HG03159 (cell line): ENCODE measurements around the gene TAF4.

Experiments used
- ATAC-seq: cut with Tn5 transposase; IDR thresholded peaks from one replicate; pipeline ENCODE4 v1.9.1; 2021; ENCODE audit warnings: mild to moderate bottlenecking, moderate library complexity; ENCODE audit not compliant: unreplicated experiment

TAF4 gene

DNA sequence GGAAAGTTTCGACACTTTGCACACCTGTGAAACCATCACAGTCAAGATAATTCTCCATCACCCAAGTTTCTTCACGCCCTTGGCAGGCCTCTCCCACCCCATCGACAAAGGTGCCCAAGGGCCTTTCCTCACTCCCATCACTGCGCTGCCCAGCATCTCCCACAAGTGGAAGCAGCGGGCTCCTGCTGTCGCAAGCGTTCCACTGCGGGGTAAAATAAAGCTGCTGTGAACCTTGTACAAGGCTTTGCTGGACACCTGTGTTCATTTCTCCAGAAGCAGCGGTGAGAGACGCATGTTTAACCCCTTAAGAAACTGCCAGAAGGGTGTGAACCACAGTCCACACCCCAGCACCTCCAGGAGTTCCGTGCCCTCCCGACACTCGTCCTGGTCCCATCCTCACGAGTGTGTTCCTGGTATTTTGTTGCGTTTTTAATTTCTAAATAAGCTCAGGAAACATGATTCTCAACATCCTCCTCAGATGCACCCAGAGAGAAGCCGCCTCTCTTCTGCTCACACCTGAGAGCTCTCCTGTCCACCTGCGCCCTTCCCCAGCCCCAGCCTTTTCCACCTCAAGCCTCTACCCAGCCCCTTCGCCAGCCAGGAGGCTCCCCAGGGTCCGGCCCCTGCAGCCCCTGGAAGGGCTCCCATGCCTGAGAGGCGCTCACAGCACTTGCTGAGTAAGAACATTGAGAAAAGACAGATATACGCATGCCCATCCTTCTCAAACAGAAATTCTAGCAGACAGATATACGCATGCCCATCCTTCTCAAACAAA, 97.5 kb downstream of the TAF4 start:
- ATAC-seq = no peak

DNA sequence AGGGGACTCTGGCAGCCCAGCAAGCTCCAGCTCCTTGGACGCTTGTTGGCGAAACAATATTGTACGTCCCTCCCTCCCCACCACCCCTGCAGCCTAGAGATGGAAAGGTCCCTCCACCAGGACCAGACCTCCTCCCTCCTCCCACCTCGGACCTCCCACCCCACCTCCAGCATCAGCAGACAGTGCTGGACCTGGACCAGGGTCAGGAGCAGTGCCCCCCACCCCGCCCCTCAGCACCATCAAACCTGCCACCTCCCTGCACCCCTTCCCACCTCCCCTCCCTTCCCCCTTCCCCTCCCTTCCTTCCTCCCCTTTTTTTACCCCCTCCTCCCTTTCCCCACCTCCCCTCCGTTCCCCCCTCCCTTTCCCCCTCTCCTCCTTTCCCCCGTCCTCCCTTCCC, 98.4 kb downstream of the TAF4 start:
- ATAC-seq = no peak

DNA sequence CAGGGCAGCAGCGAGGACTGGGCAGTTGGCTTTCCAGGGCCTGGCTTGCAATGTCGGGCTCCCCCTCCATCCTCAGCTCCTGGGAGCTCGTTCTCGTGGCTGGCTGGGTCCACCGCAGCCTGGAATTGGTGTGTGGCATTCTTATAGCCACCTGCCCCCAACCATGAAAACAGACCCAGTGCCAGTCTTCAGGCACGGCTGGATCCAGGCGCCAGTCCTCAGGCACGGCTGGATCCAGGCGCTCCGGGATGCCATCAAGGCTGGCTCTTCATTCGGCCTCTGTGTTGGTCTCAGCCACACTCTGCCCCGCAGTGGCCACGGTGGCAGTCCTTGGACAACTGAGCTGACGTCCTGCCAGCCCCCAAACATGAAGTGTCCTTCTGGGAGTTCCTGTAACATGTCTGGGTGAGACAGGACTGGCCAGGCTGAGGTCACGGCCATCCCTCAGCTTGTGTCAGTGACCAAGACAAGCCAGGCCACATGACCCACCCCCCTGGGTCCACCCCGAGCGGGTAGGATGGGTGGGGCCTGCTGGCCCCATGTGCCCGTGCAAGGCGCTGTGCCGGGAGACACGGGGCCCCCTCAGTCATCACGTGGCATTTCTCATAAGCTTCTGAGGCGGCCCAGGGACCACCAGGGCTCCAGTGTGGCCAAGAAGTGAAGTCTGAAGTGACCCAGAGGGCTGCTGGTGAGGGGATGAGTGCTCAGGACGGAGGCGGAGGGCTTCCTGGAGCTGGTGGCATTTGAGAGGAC, 99.0 kb downstream of the TAF4 start:
- ATAC-seq = no peak

DNA sequence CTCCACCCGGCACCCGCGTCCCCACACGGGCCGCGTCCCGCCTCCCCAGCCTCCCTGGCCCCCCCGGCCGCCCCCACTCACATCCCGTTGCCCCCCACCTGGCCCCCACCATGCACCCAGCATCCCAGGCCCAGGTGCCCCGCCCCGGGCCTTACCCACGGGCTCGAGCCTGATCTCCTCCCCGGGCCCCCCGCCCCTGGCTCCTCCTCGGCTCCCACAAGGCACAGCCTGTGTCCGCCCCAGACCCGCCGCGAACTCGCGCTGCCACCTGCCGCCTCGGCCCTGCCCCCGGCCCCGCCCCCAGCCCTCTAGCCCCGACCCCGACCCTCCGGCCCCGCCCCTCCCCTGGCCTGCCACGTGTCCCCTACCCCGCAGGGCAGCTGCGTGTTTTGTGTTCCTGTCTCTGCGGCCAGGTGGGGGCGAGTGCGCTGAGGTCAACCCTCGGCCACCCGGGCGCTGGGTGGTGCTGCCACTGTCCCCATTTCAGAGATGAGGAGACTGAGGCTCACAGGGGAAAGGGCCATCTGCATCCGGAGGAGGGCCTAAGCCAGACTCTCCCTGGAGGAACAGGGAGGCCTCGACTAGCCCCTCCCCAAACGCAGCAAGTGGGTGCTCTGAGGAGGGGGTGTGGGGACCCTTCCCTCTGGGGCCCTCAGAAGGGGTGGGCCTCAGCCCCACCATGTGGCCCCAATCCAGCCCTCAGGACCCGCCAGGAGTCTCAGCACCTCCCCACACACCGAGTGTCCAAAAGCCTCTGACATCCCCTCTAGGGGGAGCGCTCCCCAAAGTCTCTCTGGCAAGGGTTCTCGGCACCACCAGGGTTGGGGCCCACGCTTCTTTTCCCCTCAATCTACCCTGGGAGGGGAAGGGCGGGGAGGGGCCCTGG, 99.8 kb downstream of the TAF4 start:
- ATAC-seq = no peak

DNA sequence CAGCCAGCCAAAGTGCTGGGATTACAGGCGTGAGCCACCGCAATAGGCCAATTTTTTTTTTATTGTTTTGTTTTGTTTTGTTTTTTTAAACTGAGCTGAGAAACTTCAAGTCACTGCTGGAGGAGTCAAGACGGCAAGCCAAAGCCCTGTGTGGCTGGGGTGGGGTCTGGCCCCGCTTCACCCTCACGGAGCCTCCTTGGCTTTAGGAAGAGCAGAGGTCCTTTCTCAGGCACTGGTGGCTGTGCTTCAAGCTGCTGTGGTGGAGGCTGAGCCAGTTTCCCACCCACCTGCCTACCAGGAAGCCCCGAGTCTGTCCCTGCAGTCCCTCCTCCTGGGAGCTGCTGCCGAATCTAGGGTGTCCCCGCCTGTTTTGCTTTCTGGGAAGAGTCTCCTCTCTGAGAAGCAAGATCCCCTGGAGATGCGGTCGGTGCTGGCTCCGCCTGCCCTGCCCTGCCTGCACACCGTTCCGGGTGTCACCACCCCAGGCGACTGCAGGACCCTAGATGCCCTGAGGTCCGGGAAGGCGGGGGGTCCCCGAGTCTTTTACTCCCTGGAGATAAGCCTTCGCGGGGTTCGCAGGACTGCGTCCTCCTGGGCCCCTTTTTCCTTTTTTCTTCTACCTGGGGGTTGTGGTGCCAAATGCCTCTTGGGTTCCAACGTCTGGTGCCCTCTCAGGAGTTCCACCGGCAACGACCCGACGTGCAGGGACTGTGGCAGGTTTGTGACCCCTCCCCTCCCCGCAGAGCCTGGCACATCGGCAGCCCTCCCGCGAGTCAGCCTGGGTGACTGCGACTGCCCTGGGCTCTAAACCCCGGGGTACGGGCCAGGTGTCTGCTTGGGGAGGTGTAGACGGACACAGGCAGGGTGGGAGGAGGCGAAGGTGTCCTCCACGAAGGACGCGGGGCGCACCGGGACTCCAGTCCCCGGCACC, 100.7 kb downstream of the TAF4 start:
- ATAC-seq = no peak

DNA sequence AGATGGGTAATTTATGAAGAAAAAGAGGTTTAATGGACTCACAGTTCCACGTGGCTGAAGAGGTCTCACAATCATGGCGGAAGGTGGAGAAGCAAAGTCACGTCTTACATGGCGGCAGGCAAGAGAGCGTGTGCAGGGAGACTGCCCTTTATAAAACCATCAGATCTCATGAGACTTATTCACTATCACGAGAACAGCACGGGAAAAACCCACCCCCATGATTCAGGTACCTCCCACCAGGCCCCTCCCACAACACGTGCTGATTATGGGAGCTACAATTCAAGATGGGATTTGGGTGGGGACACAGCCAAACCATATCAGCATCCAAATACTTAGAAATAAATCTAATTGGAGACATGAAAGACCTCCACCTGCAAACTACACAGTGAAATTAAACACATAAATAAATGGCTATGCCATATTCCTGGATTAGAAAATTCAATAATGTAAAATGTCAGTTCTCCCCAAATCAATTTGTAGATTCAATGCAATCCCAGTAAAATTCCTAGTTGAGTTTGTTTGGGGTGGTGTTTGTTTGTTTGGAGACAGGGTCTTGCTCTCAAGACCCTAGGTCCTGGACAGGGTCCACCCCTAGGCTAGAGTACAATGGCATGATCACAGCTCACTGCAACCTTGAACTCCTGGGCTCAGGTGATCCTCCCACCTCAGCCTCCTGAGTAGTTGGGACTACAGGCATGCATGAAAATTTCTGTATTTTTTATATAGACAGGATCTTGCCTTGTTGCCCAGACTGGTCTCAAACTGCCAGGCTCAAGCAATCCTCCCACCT, 101.6 kb downstream of the TAF4 start:
- ATAC-seq = no peak

DNA sequence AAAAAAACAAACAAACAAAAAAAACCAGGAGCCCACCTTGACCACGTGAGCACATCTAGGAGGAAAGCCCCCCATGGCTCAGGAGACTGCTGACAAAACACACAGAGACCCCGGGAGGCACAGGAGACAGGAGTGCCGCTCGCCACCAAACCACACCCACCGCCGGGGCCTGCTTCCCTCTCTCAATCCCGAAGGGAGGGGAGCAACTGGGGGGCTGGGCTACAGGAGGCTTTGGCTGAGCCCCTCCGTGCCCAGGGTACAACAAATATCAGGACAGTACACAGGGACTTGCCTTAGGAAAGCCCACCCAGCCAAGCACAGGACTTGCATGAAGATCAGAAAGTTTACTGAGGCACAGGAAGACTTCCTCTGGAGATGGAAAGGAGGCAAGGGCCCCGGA, 102.5 kb downstream of the TAF4 start:
- no peak for ATAC-seq

DNA sequence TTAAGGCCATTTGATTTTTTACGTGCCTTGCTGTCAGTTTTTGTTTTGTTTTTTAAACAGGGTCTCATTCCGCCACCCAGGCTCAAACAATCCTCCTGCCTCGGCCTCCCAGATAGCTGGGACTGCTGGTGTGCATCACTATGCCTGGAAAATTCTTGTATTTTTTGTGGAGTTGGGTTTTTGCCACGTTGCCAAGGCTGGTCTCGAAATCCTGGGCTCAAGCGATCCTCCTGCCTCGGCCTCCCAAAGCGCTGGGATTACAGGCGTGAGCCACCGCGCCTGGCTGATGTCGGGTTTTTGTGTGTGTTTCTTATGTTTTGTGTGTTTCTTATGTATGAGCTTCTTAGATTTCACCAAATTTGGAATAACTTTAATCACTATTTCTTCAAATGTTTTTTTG, 104.8 kb downstream of the TAF4 start:
- no peak for ATAC-seq

DNA sequence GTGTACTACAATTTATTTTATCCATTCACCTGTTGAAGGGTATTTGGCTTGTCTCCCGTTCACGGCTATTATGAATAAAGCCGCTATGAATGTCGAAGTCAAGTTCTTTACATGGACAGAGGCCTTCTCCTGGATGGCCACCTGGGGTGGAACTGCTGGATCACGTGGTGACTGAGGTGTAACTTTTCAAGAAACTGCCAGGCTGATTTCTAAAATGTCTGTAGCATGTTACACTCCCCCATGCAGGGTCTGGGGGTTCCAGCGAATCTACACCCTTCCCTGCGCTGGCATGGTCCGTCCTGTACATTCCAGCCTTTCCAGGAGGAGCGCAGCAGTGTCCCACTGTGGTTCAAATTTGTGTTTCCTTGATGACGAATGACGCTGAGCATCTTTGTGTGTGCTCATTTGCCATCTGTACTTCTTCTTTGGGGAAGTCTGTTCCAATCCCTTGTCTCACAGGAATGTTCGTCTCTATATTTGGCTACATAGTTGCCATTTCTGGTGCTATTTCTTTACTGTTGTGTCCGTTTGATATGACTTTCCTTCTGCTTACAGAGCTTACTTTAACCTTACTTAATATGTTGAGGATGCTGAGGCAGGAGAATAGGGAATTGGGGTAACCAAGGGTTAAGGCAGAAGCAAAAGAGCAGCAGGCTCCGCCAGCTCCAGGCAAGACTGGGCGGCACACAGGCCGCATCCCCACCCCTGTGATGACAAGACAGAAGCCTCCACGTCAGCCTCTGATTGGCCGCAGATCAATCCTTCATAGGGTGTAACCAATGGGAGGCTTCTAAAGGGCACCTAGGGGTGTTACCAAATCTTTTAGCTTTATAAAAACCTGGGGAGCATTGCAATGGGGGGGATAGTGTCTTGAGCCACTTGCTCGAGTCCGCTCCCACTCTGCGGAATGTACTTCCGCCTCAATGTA, 106.6 kb downstream of the TAF4 start:
- ATAC-seq = no peak

DNA sequence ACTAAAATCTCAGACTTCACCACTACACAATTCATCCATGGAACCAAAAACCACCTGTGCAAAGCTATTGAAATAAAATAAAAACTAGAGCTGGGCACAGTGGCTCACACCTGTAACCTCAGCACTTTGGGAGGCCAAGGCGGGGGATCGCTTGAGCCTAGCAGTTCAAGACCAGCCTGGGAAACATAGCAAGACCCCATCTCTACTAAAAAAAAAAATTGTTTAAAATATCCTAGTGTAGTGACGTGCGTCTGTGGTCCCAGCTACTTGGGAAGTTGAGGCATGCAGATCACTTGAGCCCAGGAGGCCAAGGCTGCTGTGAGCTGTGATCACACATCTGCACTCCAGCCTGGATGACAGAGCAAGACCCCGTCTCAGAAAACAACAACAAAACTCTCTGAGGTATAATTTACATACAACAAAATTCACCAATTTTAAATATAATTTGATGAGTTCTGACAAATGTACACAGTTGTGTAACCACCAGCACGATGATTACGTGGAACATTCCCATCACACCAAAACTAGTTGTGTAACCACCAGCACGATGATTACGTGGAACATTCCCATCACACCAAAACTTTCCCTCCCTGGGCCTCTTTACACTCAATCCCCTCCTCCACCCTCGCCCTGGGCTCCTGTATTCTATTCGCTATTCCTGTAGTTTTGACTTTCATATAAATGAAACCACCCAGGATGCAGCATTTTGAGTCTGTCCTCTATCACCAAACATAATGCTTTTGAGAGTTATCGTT, 107.5 kb downstream of the TAF4 start:
- no peak for ATAC-seq

DNA sequence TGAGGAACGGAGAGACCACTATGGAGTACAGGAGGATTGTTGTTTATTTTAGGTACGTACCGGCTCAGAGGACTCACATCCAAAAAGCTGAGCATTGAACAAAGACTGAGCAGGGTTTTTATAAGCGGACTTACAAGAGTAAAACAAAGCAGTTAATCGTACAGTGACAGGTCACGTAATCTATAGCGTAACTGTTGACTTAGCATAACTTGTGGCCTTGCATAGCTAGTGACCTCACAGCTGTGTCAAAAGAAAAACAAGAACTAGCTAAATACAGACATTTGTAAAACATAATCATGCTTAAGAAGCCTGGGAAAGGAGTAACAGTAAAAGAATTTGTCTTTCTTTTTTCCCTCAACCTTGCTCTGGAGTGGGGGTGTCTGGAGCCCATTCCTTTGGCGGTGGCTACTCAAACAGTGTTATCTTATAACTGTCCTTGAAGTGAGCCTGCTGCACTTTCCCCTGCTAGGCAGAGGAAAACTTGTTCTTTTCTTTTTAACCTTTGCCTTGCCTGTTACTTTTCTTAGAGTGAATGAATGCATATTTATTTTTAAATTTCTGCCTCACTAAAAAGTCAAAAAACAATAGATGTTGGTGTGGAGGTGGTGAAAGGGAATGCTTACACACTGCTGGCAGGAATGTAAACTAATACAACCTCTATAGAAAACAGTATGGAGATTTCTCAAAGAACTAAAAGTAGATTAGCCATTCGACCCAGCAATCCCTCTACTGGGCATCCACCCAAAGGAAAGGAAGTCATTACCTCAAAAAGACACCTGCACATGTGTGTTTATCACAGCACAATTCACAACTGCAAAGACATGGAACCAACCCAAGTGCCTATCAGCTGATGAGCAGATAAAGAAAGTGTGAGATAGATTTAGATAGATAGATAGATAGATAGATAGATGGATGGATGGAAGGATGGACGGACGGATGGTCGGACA, 109.0 kb downstream of the TAF4 start:
- no peak for ATAC-seq

DNA sequence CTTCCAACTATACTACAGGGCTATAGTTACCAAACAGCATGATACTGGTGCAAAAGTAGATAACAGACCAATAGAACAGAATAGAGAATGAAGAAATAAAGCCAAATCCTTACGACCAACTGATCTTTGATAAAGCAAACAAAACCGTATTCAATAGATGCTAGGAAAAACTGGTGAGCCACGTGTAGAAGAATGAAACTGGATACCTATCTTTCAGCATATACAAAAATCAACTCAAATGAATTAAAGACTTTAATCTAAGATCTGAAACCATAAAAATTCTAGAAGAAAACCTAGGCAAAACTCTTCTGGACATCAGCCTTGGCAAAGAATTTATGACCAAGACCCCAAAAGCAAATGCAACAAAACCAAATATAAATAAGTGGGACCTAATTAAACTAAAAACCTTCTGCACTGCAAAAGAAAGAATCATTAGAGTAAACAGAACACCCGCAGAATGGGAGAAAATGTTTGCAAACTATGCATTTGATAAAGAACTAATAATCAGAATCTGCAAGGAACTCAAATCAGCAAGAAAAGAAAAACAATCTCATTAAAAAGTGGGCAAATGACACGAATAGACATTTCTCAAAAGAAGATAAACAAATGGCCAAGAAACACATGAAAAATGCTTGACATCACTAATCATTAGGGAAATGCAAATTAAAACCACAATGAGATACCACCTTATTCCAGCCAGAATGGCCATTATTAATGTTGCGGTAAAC, 109.8 kb downstream of the TAF4 start:
- ATAC-seq = no peak

DNA sequence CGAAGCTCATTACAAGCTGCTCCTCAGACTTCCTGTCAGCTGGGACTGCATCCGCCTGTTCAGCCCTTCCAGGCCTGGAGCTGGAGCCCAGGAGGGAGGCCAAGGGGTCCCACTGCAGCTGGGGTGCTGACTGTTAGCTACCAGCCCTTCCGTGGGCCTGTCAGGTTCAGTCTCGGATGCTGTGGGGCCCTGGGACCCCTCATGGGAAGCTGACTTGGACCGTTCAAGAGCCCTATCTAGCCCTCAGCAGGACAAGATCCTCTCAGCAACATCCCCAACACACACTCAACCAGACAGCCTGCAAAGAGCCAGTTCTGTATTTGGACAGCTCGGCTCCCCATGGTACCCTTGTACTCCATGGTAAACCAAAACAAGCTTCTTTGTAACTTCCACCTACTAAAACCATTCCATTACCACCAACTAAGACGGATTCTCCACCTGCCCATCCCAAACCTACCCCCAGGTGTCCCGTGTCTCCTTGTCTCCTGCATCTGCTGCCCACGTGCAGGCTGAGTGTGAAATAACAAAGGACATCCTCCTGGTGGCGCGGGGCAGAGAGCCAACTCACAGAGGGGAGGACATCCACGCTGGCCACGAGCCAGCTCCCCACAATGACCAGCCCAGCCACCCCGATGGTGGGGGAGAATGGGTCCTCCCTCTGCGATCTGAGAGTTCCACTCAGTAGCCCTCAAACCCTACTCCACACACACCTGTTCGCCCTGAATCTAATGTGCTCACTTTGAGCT, 111.2 kb downstream of the TAF4 start:
- ATAC-seq = no peak

DNA sequence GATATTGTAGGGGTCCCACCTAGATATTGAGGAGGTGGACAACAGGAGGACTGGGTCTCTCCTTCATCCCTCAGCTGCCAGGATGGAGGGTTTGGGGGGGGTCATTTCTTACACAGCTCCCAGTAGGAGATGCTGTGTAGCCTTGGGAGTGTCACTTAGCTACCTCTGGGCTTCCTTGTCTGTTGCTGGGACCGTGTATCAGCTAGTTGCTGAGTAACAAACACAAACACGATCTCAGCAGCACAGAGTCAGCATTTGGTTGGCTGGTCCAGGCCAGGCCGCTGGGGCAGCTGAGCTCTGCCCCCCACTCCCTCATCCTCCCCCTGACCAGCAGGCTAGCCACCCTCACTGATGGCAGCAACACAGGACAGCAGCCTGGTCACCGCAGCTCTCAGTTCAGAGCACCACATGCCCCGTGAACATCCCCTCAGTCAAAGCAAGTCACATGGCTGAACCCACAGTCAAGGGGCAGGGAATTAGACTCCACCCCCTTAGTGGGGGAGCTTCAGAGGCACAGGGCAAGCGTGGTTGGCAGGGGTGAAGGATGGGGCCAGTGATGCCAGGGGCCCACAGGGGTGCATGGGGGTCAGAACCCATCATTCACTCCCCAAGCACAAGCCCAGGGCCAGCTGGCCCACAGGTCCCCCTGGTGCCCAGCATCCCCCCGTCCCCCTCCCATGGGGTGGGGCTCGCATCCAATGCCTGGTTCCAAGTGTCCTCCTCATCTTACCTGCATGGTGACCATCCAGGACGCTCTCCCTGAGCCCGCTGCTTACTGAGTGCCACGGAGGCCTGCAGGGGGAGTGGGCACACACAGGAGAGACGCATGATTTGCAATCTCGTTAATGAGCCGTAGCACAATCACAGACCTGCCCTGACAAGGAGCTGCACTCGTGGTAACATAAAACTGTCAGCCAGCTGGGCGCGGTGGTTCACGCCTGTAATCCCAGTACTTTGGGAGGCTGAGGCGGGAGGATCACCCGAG, 112.4 kb downstream of the TAF4 start:
- ATAC-seq = no peak
